DOHH2 (cell line): ENCODE data around the gene RCE1.
A peak's percentile ranks its signal among the peaks of the same experiment; 100 is the strongest.

Experiments
- H3F3A ChIP-seq: fragments of 200-600 bp; sonication (generic), shearing (Covaris generic); 2 replicates; pipeline ENCODE4 v1.6.0; 2016; ENCODE audit warnings: antibody characterized with exemption, mild to moderate bottlenecking; ENCODE audit not compliant: control insufficient read depth, insufficient read depth
- H3K27ac ChIP-seq: fragments of 200-600 bp; sonication (generic); 2 replicates; pipeline ENCODE4 v1.5.1; 2014; ENCODE audit warnings: low read depth, mild to moderate bottlenecking, low read length, moderate library complexity
- H3K27me3 ChIP-seq: fragments of 200-600 bp; sonication (generic); 2 replicates; pipeline ENCODE4 v1.6.1; 2014; ENCODE audit warnings: mild to moderate bottlenecking, low read length, mixed read lengths; ENCODE audit not compliant: control insufficient read depth
- H3K36me3 ChIP-seq: fragments of 200-600 bp; sonication (generic); 2 replicates; pipeline ENCODE4 v1.6.1; 2014; ENCODE audit warnings: mild to moderate bottlenecking, low read length, moderate library complexity, mixed read lengths; ENCODE audit not compliant: control insufficient read depth
- H3K4me1 ChIP-seq: fragments of 200-600 bp; sonication (generic); 2 replicates; pipeline ENCODE4 v1.6.1; 2014; ENCODE audit warnings: mild to moderate bottlenecking, low read length, mixed read lengths; ENCODE audit not compliant: control insufficient read depth
- H3K4me2 ChIP-seq: fragments of 200-600 bp; sonication (generic); 2 replicates; pipeline ENCODE4 v1.6.0; 2014; ENCODE audit warnings: mild to moderate bottlenecking, low read length, moderate library complexity
- H3K4me3 ChIP-seq: fragments of 200-600 bp; sonication (generic); 2 replicates; pipeline ENCODE4 v1.5.1; 2014; ENCODE audit warnings: mild to moderate bottlenecking, low read length, mixed read lengths
- H3K79me2 ChIP-seq: fragments of 200-600 bp; sonication (generic); 2 replicates; pipeline ENCODE4 v1.6.1; 2014; ENCODE audit warnings: mild to moderate bottlenecking, low read length, mixed read lengths; ENCODE audit not compliant: control insufficient read depth
- H3K9me2 ChIP-seq: fragments of 200-600 bp; sonication (generic); replicated peaks from 2 replicates; pipeline ENCODE4 v1.6.1; 2014; ENCODE audit warnings: mild to moderate bottlenecking, low read length, mixed read lengths; ENCODE audit not compliant: control insufficient read depth
- H3K9me3 ChIP-seq: fragments of 200-600 bp; sonication (generic); 2 replicates; pipeline ENCODE4 v1.6.1; 2014; ENCODE audit warnings: antibody characterized with exemption, low read length, mixed read lengths; ENCODE audit not compliant: control insufficient read depth, insufficient read depth
- H4K20me1 ChIP-seq: fragments of 200-600 bp; sonication (generic); 2 replicates; pipeline ENCODE4 v1.6.0; 2014; ENCODE audit warnings: low read depth, mild to moderate bottlenecking, antibody characterized with exemption, low read length, moderate library complexity; ENCODE audit not compliant: control insufficient read depth, insufficient read depth
- EZH2phosphoT487 ChIP-seq: fragments of 200-600 bp; sonication (generic); IDR thresholded peaks from 2 replicates; pipeline ENCODE4 v1.6.1; 2017; ENCODE audit warnings: borderline replicate concordance, mild to moderate bottlenecking, antibody characterized with exemption, low read length, moderate library complexity, mixed read lengths
- TF ChIP-seq, protein P1 (sequence below): fragments of 200-600 bp; sonication (generic); IDR thresholded peaks from one replicate; pipeline ENCODE4 v1.5.1; 2014; ENCODE audit warnings: antibody characterized with exemption, mild to moderate bottlenecking, low read depth, low read length; ENCODE audit not compliant: poor library complexity, severe bottlenecking

RCE1 gene

DNA sequence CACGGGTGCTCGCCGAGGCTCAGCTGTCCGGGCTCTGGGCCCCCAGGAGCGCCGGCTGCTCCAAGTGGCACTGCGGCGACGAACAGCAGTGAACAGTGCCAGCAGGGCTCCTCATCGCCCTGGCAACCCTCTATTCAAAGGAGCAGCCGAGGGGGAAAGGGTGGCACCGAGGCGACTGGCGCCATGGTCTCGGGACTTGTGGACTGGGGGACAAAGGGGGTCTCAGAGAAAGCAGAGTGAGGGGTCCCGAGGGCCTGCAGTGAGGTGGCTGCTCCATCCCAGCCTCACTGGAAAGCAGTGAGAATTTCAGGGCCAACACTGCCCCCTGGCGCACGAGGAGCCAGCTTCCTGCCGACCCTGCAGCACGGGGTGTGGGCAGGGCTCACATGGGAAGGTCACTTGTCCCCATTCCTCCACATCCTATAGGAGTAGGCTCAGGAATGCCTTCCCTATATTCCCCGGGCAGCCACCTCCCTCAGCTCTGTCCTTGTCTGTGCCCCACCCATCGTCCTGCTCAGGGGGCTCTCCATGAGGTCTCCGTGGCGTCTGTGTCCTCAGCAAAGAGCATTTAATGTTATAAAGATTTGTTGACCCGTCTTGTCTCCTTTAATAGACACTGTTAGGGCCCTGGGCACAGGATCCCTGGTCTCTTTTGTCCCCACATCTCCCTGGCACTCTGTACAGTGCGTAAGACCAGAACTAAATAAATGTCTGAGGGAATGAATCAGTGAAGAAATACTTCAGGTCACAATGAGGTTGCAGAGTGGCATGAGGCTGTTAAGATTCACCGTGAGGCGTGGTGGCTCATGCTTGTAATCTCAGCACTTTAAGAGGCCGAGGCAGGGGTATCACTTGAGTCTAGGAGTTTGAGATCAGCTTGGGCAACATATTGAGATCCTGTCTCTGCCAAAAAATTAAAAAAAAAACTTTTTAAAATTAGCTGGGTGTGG is 40.0 kb downstream of the RCE1 start:
- no peak for TF ChIP-seq EZH2phosphoT487
- TF ChIP-seq, protein P1, sequence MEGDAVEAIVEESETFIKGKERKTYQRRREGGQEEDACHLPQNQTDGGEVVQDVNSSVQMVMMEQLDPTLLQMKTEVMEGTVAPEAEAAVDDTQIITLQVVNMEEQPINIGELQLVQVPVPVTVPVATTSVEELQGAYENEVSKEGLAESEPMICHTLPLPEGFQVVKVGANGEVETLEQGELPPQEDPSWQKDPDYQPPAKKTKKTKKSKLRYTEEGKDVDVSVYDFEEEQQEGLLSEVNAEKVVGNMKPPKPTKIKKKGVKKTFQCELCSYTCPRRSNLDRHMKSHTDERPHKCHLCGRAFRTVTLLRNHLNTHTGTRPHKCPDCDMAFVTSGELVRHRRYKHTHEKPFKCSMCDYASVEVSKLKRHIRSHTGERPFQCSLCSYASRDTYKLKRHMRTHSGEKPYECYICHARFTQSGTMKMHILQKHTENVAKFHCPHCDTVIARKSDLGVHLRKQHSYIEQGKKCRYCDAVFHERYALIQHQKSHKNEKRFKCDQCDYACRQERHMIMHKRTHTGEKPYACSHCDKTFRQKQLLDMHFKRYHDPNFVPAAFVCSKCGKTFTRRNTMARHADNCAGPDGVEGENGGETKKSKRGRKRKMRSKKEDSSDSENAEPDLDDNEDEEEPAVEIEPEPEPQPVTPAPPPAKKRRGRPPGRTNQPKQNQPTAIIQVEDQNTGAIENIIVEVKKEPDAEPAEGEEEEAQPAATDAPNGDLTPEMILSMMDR = peak; percentile 89
- Histone ChIP-seq H3K9me2 (no peaks in the 10 kb centered on the region), H3K4me2 (no peak overlapping the region), H3K27ac (no peak overlapping the region), H3K27me3 (peaks cover 14% of the 10 kb centered on the region), H3K36me3 (no peaks in the 10 kb centered on the region), H3K9me3 (no peaks in the 10 kb centered on the region), H4K20me1 (no peaks in the 10 kb centered on the region), H3F3A (no peaks in the 10 kb centered on the region), H3K4me1 (no peaks in the 10 kb centered on the region), H3K4me3 (no peak overlapping the region), H3K79me2 (no peaks in the 10 kb centered on the region)

DNA sequence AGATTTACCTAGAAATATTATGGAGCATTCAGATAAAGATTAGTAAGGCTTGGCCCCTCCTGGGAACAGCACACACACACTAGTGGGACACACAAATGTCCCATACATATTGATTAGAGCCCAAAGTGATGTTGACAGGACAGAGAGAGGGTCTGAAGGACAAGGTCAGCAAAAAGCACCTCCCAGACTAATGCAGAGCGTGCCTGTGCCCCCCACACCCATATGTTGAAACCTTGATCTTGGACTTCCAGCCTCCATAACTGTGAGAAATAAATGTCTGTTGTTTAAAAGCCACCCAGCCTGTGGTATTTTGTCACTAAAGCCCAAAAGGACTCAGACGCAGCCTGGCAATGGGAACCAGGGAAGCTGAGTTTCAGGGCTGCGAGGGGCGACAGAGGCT is 41.2 kb downstream of the RCE1 start:
- Histone ChIP-seq H3K4me2 (no peak overlapping the region), H3K79me2 (no peaks in the 10 kb centered on the region), H3K4me1 (no peaks in the 10 kb centered on the region), H3F3A (no peaks in the 10 kb centered on the region), H4K20me1 (no peaks in the 10 kb centered on the region), H3K27me3 (peaks cover 14% of the 10 kb centered on the region), H3K9me3 (no peaks in the 10 kb centered on the region), H3K4me3 (no peak overlapping the region), H3K9me2 (no peaks in the 10 kb centered on the region), H3K36me3 (no peaks in the 10 kb centered on the region), H3K27ac (no peak overlapping the region)
- no peak for TF ChIP-seq EZH2phosphoT487
- TF ChIP-seq, protein P1 = no peak

DNA sequence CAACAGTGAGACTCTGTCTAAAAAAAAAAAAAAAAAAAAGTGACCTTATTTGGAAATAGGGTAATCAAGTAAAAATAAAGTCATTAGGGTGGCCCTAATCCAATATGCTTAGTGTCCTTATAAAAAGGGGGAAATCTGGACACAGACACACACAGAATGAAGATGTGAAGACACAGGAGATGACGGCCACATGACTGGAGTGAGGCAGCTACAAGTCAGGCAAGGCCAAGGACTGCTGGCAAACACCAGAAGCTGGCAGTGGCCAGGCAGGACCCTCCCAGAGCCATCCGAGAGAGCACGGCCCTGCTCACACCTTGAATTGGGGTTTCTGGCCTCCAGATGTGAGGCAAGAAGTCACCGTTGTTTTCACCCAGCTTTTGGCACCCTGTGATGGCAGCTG is 42.2 kb downstream of the RCE1 start:
- no peaks in the 10 kb centered on the region for H3K36me3 ChIP-seq
- H3K4me1 ChIP-seq = peaks cover 3% of the 10 kb centered on the region; the same call in 1 of the 2 replicates
- no peak overlapping the region for H3K27ac ChIP-seq
- H4K20me1 ChIP-seq = no peaks in the 10 kb centered on the region
- no peaks in the 10 kb centered on the region for H3K9me3 ChIP-seq
- H3K4me3 ChIP-seq = no peak overlapping the region
- no peaks in the 10 kb centered on the region for H3F3A ChIP-seq
- H3K79me2 ChIP-seq = no peaks in the 10 kb centered on the region
- no peaks in the 10 kb centered on the region for H3K9me2 ChIP-seq
- no peak overlapping the region for H3K4me2 ChIP-seq
- TF ChIP-seq EZH2phosphoT487 = no peak
- TF ChIP-seq, protein P1 = no peak
- peaks cover 7% of the 10 kb centered on the region for H3K27me3 ChIP-seq
